HG03039 (cell line): ENCODE data around the gene FHIP1A.
"Not testable (repeated sequence)": the region's sequence is repeated elsewhere in the genome, so short reads cannot be mapped to it uniquely, and the experiment has no call there.

Experiments used
- ATAC-seq: cut with Tn5 transposase; IDR thresholded peaks from one replicate; pipeline ENCODE4 v1.9.1; 2021; ENCODE audit warnings: mild to moderate bottlenecking, moderate library complexity; ENCODE audit not compliant: unreplicated experiment

FHIP1A gene

GRCh38 chr4:151408630-151409469, at the start of gene FHIP1A:
Gene FHIP1A, plus strand, starts transcription at chr4:151409176. Its CDS starts 157,084 bp downstream, at chr4:151566260.
- peak; percentile 77 for ATAC-seq

- no peak for ATAC-seq
Measured at GRCh38 chr4:151359576-151359975, 49.4 kb upstream of the FHIP1A start.

- ATAC-seq: no peak
Measured at GRCh38 chr4:151361126-151361525, 47.9 kb upstream of the FHIP1A start.

GRCh38 chr4:151361966-151362365, 47.0 kb upstream of the FHIP1A start:
- ATAC-seq: no peak

- peak; percentile 99 for ATAC-seq
Measured at GRCh38 chr4:151362404-151363164, 46.4 kb upstream of the FHIP1A start.

- ATAC-seq: no peak
Measured at GRCh38 chr4:151376540-151376939, 32.4 kb upstream of the FHIP1A start.

- no peak for ATAC-seq
Measured at GRCh38 chr4:151389311-151389710, 19.7 kb upstream of the FHIP1A start.

- not testable (repeated sequence) for ATAC-seq
Measured at GRCh38 chr4:151389799-151390198, 19.2 kb upstream of the FHIP1A start.

- no peak for ATAC-seq
Measured at GRCh38 chr4:151395873-151396272, 13.1 kb upstream of the FHIP1A start.

- ATAC-seq: no peak
Measured at GRCh38 chr4:151400343-151400742, 8.6 kb upstream of the FHIP1A start.

- no peak for ATAC-seq
Measured at GRCh38 chr4:151401739-151402138, 7.2 kb upstream of the FHIP1A start.

GRCh38 chr4:151402145-151402865, 6.7 kb upstream of the FHIP1A start:
- ATAC-seq: no peak

GRCh38 chr4:151403656-151404055, 5.3 kb upstream of the FHIP1A start:
- ATAC-seq: no peak

GRCh38 chr4:151404802-151405201, 4.2 kb upstream of the FHIP1A start:
- not testable (repeated sequence) for ATAC-seq

GRCh38 chr4:151407018-151407417, 2.0 kb upstream of the FHIP1A start:
- ATAC-seq: no peak

GRCh38 chr4:151407466-151408379, 1.3 kb upstream of the FHIP1A start:
- peak; percentile 79 for ATAC-seq

- no peak for ATAC-seq
Measured at GRCh38 chr4:151408380-151408629, 671 bp upstream of the FHIP1A start.

- ATAC-seq: no peak
Measured at GRCh38 chr4:151409470-151410313, 716 bp downstream of the FHIP1A start.

GRCh38 chr4:151415978-151416377, 7.0 kb downstream of the FHIP1A start:
- no peak for ATAC-seq

GRCh38 chr4:151417164-151417571, 8.2 kb downstream of the FHIP1A start:
- ATAC-seq: no peak
